Astrocyte of the spinal cord (primary cell): Measurements from ENCODE around the gene ZSCAN12.

Source experiments
- DNase-seq: peaks from one replicate; pipeline ENCODE4 v3.0.0; 2011; ENCODE audit warnings: low read depth, low spot score
- H3K4me3 ChIP-seq: 2 replicates; pipeline ENCODE4 v1.5.1; 2011; ENCODE audit warnings: low read depth, mild to moderate bottlenecking, low read length, moderate library complexity
- in situ Hi-C: cut with HindIII; loops from 2 replicates; pipeline ENCODE4 v1.10.0; 2017; ENCODE audit warnings: low sequenced_read_pairs
- TF ChIP-seq, protein P1 (sequence below): IDR thresholded peaks from 2 replicates; pipeline ENCODE4 v1.5.1; 2012; ENCODE audit warnings: low read depth, mild to moderate bottlenecking, low read length, inconsistent platforms

Gene ZSCAN12

GRCh38 chr6:28340310-28341095 is 59.0 kb downstream of the ZSCAN12 start:
- TF ChIP-seq, protein P1, sequence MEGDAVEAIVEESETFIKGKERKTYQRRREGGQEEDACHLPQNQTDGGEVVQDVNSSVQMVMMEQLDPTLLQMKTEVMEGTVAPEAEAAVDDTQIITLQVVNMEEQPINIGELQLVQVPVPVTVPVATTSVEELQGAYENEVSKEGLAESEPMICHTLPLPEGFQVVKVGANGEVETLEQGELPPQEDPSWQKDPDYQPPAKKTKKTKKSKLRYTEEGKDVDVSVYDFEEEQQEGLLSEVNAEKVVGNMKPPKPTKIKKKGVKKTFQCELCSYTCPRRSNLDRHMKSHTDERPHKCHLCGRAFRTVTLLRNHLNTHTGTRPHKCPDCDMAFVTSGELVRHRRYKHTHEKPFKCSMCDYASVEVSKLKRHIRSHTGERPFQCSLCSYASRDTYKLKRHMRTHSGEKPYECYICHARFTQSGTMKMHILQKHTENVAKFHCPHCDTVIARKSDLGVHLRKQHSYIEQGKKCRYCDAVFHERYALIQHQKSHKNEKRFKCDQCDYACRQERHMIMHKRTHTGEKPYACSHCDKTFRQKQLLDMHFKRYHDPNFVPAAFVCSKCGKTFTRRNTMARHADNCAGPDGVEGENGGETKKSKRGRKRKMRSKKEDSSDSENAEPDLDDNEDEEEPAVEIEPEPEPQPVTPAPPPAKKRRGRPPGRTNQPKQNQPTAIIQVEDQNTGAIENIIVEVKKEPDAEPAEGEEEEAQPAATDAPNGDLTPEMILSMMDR, result no peak
- no peak overlapping the region for H3K4me3 ChIP-seq
- DNase-seq, result no peak
- in situ Hi-C loops, result no loop called here

GRCh38 chr6:28337121-28337520 is 62.4 kb downstream of the ZSCAN12 start:
- no peak for DNase-seq
- in situ Hi-C loops, result no loop called here
- peak overlapping the region; percentile 71 for H3K4me3 ChIP-seq
- TF ChIP-seq, protein P1, result no peak

GRCh38 chr6:28336284-28337120 is 63.0 kb downstream of the ZSCAN12 start:
- TF ChIP-seq, protein P1, result no peak
- in situ Hi-C loops, result no loop called here
- DNase-seq, result peak; percentile 51

DNA sequence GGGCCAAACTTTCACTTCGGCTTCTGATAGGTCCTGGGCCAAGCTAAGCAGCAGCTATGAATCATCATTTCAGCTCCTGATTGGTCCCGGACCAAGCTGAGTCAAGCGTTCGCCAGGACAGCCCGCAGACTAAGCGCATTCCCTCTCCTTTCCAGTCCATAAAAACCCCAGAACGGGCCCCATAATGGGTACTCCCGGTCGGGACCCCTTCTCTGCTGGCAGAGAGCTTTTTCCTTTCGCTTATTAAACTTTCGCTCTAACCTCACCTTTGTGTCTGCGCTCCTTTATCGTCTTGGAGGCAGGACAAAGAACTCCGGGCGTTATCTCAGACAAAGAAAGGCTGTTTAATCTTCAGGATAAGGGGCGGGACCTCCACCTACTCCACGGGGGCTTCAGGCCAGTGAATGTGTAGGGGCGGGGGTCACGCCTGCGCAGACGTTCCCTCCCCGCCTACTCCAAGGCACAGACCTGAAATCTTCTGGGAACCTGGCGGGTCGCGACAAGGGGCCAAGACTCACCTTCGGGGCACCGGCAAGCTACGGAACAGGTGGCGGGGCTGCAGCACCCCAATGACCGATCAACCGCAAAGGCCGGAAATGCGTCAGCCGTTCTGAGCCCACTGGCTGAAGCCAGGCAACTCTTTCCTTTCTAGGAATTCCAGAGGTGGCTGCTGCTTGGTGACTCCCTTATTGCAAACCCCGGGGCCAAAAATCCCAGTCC is 63.8 kb downstream of the ZSCAN12 start, which contains the start of gene ZSCAN31:
Gene ZSCAN31 (minus strand): TSS at position 585 of the 720 bp plus-strand sequence. CDS start 6,465 bp downstream, outside the sequence.
- TF ChIP-seq, protein P1, result no peak
- peak; percentile 99 for DNase-seq
- in situ Hi-C loops, result no loop called here
- H3K4me3 ChIP-seq, result peak within 1 kb of the TSS; percentile 71

More at GRCh38 chr6:28336284-28337120, 63.0 kb downstream of the ZSCAN12 start:
- H3K4me3 ChIP-seq, result peak overlapping the region; percentile 71

GRCh38 chr6:28335040-28335563 is 64.4 kb downstream of the ZSCAN12 start:
- TF ChIP-seq, protein P1, result no peak
- peak overlapping the region; percentile 71 for H3K4me3 ChIP-seq
- no peak for DNase-seq
- in situ Hi-C loops, result no loop called here
